GM21515 (cell line): ENCODE measurements around the gene INO80E.
"Not testable (repeated sequence)": the region's sequence is repeated elsewhere in the genome, so short reads cannot be mapped to it uniquely, and the experiment has no call there.

Source experiments
- ATAC-seq: cut with Tn5 transposase; IDR thresholded peaks from one replicate; pipeline ENCODE4 v1.9.1; 2021; ENCODE audit not compliant: unreplicated experiment

The INO80E gene

GRCh38 chr16:30009085-30009862, 13.2 kb downstream of the INO80E start:
- ATAC-seq: no peak

GRCh38 chr16:30009990-30010843, 14.2 kb downstream of the INO80E start:
- no peak for ATAC-seq

GRCh38 chr16:30010844-30011713, 15.0 kb downstream of the INO80E start, which contains the start of gene DOC2A:
TSS of gene DOC2A (minus strand) at chr16:30011027. CDS start at chr16:30010222, 805 bp downstream.
- ATAC-seq: no peak

GRCh38 chr16:30011714-30012504, 15.9 kb downstream of the INO80E start:
- ATAC-seq: no peak

- not testable (repeated sequence) for ATAC-seq
Observed at GRCh38 chr16:30012598-30012997, 16.6 kb downstream of the INO80E start.

- not testable (repeated sequence) for ATAC-seq
Observed at GRCh38 chr16:30015450-30015849, 19.4 kb downstream of the INO80E start.

GRCh38 chr16:30016555-30017276, 20.7 kb downstream of the INO80E start:
- no peak for ATAC-seq

GRCh38 chr16:30017277-30017656, 21.2 kb downstream of the INO80E start:
- no peak for ATAC-seq

GRCh38 chr16:30017937-30018336, 21.9 kb downstream of the INO80E start:
- ATAC-seq: not testable (repeated sequence)

- ATAC-seq: no peak
Observed at GRCh38 chr16:30018731-30019158, 22.7 kb downstream of the INO80E start.

- no peak for ATAC-seq
Observed at GRCh38 chr16:30022887-30023286, 26.8 kb downstream of the INO80E start, which contains the start of gene C16orf92. TSS of gene C16orf92 (plus strand) at chr16:30023198. CDS start at chr16:30023341, 143 bp downstream.

- no peak for ATAC-seq
Observed at GRCh38 chr16:30023586-30023985, 27.5 kb downstream of the INO80E start.

- no peak for ATAC-seq
Observed at GRCh38 chr16:30024451-30024850, 28.4 kb downstream of the INO80E start.

GRCh38 chr16:30025156-30025555, 29.1 kb downstream of the INO80E start:
- no peak for ATAC-seq

- no peak for ATAC-seq
Observed at GRCh38 chr16:30025574-30025973, 29.5 kb downstream of the INO80E start.

- ATAC-seq: no peak
Observed at GRCh38 chr16:30026449-30026848, 30.4 kb downstream of the INO80E start.

- no peak for ATAC-seq
Observed at GRCh38 chr16:30027588-30028437, 31.8 kb downstream of the INO80E start.

- no peak for ATAC-seq
Observed at GRCh38 chr16:30028438-30029076, 32.5 kb downstream of the INO80E start.
